Measurements from ENCODE around the gene IQSEC1.

DNA sequence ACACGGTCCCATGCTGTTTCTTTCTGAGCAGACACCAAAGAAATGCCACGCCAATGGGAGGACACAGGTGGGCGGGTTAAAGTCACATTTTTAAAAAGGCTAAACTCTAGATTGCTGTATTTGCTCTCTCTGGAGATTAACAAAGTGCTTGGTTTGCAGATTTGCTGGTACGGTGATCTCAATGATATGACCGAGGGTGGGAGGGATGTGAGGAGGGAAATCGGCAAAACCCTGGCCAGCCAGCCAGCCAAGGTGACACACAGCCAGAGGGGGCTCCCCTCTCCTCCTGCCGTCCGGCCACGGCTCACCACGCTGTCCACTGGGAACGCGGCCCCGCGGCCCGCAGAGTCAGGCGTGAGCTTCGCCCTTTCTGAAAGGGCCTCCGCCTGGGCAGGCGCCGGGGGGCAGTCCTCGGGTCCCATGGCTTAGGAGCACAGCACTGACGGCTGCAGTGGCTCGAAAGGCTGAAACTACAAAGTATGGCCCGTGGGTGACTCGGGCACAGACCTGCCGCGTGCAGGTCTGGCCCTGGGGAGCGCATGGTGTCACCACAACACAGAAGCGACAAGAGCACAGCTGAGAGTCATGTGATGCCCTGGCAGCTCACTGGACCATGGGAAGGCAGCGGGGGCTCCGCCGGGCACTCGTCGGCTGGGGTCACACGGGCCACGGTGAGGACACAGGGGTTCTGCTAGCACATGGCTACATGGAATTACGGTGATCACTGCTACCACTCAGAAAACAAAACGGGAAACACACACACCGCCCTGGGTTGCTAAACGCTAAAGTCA is 174.1 kb downstream of the IQSEC1 start:
- TF ChIP-seq SIN3A (IDR thresholded peaks at IDR 0.05; ENCODE audit: borderline replicate concordance, insufficient read depth, low read length) (no peak), TAF1 (IDR thresholded peaks at IDR 0.05; ENCODE audit: borderline replicate concordance, insufficient read depth, low read length) (no peak), POLR2AphosphoS5 (IDR thresholded peaks at IDR 0.05; ENCODE audit: low read depth, low read length) (no peak)
- TF ChIP-seq, protein P1, sequence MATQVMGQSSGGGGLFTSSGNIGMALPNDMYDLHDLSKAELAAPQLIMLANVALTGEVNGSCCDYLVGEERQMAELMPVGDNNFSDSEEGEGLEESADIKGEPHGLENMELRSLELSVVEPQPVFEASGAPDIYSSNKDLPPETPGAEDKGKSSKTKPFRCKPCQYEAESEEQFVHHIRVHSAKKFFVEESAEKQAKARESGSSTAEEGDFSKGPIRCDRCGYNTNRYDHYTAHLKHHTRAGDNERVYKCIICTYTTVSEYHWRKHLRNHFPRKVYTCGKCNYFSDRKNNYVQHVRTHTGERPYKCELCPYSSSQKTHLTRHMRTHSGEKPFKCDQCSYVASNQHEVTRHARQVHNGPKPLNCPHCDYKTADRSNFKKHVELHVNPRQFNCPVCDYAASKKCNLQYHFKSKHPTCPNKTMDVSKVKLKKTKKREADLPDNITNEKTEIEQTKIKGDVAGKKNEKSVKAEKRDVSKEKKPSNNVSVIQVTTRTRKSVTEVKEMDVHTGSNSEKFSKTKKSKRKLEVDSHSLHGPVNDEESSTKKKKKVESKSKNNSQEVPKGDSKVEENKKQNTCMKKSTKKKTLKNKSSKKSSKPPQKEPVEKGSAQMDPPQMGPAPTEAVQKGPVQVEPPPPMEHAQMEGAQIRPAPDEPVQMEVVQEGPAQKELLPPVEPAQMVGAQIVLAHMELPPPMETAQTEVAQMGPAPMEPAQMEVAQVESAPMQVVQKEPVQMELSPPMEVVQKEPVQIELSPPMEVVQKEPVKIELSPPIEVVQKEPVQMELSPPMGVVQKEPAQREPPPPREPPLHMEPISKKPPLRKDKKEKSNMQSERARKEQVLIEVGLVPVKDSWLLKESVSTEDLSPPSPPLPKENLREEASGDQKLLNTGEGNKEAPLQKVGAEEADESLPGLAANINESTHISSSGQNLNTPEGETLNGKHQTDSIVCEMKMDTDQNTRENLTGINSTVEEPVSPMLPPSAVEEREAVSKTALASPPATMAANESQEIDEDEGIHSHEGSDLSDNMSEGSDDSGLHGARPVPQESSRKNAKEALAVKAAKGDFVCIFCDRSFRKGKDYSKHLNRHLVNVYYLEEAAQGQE (IDR thresholded peaks at IDR 0.05; ENCODE audit: insufficient read depth in 1 of 2, low read depth in 2 of 2, low read length in 2 of 2): no peak
